NCI-H146 treated with DMSO at 0.1 percent for 48 hours (cell line): ENCODE data around the gene SLC6A1.

Experiments
- DNase-seq: peaks from one replicate; lab custom pipeline; 2025; ENCODE audit not compliant: unreplicated experiment; lab: John Stamatoyannopoulos, UW

SLC6A1 gene

DNA sequence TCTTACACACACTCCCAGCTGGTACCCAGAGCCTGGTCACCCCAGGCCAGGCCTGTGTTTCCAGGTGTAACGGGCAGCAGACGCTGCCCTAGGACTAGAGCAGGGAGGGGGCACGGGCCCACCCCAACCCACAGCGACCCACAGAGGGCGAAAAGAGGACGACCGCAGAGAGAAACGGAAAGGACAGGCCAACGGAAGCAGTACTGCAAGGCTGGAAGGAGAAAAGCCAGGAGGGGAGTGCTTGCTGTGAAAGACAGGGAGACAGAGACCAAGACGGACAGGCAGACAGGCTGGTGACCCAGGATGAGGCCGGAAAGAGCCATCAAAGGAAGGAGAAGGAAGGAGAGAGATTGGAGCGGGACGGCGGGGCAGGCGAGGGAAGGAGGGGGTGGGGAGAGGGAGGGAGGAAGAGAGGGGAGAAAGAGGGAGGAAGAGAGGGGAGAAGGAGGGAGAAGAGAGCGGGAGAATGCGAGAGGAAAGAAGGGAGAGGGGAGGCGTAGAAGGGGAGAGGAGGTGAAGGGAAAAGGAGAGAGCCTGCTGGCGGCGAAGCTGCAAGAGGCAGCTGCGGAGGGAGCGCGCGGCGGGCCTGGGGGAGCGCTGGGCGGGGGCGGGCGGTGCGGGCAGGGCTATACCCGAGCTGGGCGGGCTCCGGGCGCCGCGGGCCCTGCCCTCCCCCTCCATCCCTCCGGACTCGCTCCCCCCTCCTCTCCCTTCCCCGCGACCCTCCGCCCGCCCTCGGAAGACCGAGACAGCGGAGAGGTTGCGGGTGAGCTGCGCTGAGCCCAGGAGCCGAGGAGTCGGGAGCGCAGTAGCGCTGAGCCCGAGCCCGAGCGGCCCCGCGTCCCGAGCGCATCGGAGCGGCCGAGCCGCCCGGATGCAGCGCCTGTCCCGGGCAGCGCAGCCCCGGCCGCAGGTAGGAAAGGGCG, at the start of gene SLC6A1:
Gene SLC6A1 (plus strand): TSS at position 732 of the 926 bp plus-strand sequence. CDS start 24,464 bp downstream, outside the sequence.
- no peak for DNase-seq

GRCh38 chr3:10944866-10945265, 47.7 kb upstream of the SLC6A1 start:
- DNase-seq = no peak

DNA sequence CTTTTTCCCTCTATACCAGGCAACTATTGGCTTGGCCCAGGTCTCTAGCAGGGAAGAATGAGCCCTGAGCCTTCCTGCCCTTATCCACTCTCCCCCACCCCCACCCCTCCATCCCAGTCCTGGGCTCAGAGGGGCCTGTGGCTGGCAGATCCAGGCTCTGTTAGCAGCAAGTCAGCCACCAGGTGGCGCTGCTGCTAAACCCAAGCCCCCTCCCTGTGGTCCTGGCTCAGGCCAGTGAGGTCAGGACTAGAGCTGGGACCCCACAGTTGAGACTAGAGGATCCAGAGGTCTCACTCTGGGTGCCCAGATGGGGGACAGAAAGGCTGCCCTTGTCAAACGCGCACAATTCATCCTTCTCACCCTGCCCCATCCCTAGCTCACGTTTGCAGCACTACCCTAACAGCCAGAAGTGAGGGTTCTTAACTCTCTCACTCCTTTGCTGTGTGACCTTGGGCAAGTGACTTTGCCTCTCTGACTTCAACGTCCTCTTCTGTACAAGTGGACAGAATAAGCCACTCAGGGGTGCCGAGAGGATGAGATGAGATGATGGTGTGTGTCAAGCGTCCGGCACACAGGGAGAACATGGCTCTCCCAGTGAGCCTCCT, 46.8 kb upstream of the SLC6A1 start:
- DNase-seq = no peak

- DNase-seq = no peak
Observed at GRCh38 chr3:10946526-10946925, 46.0 kb upstream of the SLC6A1 start.

DNA sequence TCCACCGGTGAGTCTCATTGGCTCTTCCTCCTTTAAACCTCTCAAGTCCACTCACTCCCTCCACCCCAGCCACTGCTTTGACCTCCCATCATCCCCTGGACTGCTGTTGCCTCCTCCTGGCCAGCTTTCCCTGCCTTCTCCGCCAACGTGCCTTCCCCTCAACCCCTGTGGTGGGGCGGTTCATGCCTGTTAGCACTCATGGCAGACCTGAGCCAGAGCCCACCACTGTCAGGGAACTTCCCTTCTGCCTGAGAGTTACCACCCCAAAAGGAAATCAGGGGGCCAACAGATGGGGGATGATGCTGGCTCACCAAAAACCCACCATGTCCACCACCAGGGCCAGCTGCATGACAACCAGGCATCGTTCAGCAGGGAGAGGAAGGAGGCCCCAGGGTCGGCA, 44.2 kb upstream of the SLC6A1 start:
- no peak for DNase-seq

- DNase-seq = no peak
Observed at GRCh38 chr3:10949197-10949596, 43.4 kb upstream of the SLC6A1 start.

DNA sequence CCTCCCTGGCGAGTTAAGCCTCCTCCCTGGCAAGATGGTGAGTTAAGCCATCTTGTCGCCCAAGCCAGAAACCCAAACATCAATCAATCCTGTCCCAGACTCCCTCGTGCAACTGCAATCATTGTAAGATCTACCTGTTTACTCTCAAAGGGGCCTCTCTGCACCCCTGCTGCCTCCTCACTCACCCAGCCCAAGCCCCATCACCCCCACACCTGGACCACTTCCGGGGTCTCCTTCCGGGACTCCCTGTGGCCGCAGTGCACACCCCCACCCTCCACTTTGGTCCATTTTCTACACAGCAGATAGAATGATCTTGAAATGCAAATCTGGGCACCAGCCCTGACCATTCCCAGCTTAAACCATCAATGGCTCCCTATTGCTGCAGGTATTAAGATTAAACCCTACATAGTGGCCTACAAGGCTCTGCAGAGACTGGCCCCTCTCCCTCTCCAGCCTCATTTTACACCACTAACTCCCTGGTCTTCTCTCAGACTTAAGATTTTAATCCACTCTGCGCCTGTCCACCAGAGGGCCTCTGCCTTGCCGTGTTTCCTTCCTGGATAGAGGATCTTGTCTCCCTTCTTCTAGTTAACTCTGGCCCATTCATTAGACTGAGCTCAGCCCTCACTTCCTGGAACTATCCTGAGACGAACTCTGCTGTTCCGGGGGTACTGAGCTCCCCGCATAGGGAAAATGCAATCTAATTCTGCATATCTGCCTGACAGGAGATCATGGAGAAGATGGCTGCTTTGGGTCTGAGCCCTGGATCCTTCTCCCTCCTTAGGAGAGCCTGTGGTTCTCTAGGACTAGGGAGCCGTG, 41.9 kb upstream of the SLC6A1 start:
- DNase-seq = no peak

DNA sequence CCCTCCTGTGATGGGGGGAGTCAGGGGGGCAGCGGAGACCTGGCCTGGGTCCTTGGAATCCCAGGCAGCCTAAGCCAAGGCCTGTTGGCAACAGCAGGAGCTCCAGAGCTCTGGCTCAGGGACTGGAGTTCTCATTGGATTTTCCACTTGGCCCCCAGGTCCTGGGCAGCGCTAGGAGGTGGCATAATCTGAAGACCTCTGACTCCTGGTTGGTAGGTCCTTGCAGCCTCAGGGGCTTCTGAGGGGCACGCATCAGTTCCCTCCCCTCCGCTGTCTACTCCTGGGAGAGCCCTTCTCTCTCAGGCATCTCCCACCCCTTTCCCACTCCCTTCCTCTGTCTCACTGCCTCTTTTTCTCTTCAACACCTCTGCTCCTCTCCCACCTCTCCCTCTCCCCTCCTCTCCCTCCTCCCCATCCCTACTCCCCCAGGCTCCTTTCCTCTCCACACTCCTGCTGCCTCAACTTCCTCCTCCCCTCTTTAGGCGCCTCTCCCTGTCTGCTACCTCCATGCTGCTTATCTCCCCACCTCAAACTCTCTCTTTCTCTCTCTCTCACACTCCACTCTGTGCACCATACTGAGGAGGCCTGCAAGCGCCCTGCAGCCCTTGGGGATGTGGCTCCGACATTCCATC, 41.1 kb upstream of the SLC6A1 start:
- DNase-seq = no peak

GRCh38 chr3:10952525-10952924, 40.0 kb upstream of the SLC6A1 start:
- DNase-seq = no peak

DNA sequence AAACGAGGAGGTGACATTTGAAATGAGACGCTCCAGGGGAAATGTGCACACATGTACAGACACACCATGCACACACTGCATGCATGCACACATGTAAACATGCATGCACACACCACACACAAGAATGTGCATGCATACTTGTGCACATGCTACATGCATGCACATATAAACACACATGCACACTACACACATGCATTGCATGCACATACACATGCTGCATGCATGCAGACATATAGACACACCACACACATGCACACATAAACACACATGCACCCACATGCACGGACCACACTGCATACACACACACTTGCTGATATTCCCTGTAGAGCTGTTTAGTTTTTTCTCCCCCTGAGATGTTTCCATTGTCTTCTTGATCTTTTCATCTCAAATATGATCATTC, 37.8 kb upstream of the SLC6A1 start:
- no peak for DNase-seq

DNA sequence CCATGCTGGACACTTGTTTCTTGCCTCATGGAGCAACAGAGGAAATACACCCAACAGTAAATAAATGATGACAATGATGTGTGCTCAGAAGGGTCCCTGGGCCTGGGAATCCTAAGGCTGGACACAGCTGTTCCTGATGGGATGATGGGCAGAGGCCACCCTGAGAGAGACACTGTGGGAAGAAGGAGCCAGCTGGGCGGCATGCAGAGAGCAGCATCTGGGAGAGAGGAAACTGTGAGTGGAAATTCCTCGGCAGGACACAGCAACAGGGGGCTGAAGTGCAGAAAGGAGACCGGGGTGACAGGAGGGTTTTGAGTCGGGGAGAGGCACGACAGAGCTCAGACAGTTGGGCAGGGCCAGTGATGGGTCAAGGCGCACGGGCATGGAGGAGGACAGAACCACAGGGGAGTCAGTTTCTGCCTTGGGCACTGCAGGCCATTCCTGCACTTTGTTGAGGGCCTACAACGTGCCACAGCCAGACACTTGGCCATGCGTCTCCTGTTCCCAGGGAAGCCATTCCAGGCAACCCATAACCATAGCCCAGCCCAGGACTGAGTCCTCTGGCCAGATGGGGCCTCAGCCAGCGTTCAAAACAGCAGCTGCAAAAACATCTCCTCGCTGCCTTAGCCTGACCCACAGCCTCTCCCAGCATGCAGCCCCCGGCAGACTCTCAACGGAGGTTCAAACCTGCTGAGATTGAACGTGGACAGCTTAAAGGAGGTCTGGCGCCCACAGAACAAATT, 36.7 kb upstream of the SLC6A1 start:
- DNase-seq = no peak

- no peak for DNase-seq
Observed at GRCh38 chr3:10956531-10956930, 36.0 kb upstream of the SLC6A1 start.

DNA sequence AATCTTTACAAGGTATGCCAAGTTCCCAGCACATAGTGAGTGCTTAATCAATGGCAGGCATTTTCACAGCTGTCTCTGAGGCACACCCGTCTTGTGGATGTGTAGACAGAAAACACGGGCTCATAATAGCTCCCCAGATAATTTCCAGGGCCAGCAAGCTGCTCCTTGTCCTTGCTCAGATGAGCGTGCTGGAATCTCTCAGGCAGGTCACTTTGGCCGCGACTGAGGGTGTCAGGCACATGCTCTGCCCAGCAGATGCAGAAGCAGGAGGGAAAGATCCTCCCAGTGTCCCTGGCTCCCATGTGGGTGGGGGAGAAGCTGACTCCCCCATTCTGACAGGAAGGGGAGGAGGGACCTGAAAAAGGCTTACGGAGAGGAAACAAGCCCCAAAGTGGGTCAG, 35.6 kb upstream of the SLC6A1 start:
- DNase-seq = no peak

GRCh38 chr3:10957976-10958749, 34.4 kb upstream of the SLC6A1 start:
- DNase-seq = no peak

DNA sequence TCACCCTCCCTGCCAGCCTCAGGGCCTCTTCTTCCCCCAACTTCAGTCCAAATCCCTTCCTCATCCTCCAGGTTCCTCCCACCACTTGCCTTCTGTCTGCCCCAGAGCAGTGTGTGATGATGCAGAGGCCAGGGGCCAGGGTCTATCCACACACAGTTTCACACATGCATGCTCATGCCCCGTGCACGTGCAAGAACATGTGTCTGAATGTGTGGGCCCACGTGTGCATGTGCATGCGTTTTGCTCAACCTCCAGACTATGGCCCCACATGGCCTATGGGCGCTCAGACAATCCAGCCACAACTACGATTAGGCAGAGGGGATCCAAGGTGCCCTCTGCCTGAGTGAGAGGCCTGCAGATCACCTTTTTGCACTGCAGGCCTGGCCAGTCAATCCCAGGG, 32.3 kb upstream of the SLC6A1 start:
- no peak for DNase-seq

GRCh38 chr3:10961921-10962320, 30.6 kb upstream of the SLC6A1 start:
- DNase-seq = no peak

DNA sequence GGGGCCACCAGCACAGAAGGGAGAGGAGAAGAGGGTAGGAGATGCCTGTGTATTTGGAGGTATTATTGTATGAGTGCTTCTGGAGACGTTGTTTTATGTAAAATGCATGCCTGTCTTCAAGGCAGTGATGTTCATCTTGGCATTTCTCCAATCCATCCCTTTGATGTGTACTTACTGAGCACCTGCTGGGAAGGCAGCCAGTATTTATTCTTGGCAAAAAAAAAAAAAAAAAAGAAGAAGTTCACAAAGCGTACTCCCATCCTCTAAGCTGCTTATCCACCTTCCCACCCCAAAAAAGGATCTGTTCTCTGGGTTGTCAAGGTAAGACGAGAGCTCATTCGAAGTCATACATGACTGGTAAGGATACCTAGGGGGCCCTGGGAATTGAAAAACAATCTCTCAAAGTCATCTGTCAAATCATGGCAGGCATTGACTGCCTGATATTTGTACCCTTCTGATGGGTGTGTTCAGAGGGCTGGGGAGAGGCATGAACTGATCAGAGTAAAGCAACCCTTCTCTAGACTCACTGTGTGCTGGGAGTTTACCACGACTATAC, 30.0 kb upstream of the SLC6A1 start:
- DNase-seq = no peak

DNA sequence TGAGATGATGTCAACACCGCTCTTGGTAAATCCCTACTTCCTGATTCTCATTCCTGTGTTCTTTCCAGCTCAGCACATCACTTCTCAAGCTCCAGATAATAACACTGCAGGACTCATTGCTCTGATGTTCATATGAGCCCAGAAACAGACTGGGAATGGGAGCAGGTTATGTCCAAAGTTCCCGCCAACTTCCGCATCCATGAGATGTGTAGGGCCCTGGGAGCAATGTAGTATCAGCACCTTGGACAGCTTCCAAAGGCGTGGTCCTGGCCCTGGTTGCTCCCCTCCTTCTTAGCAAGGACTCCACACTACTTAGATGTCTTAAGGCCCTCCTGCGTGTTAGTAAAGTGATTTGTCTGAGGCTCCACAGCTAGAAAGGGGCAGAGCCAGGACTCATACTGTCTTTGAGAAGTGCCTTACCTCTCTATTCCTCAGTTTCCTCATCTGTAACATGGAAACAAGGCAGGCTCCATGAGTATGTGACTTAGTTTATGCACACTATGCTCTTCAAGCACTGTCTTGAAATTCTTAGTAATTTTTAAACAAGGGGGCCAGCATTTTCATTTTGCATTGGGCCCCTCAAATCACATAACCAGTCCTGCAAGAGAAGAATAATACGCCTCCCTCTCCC, 27.9 kb upstream of the SLC6A1 start:
- no peak for DNase-seq

- DNase-seq = no peak
Observed at GRCh38 chr3:10968401-10968800, 24.1 kb upstream of the SLC6A1 start.
